Calu3 (cell line): ENCODE measurements around the gene MMP7. TPM values are rescaled to one million over a fixed set of nuclear protein-coding genes. Genes with fewer than 3 reads are reported as not detected.

Source experiments
- BruUV-seq: library from RNA; stranded (reverse); fragments of 400-500 nt; replicated peaks from 2 replicates; lab custom pipeline; 2021; lab: Mats Ljungman, UMichigan
- CTCF ChIA-PET: fragments of 300-600 bp; sonication (Branson Sonifier 250); formaldehyde crosslinking; loops from one replicate; lab custom pipeline; 2022; ENCODE audit warnings: antibody characterized with exemption; lab: Charles Lee
- DNase-seq: peaks from one replicate; pipeline ENCODE4 v3.0.0; 2022
- H3K27ac Mint-ChIP-seq: one replicate; pipeline ENCODE4 v1.8.0; 2022; ENCODE audit warnings: mixed read lengths; ENCODE audit not compliant: unreplicated experiment
- H3K27me3 Mint-ChIP-seq: one replicate; pipeline ENCODE4 v1.8.0; 2022; ENCODE audit warnings: mixed read lengths; ENCODE audit not compliant: unreplicated experiment
- H3K36me3 Mint-ChIP-seq: one replicate; pipeline ENCODE4 v1.8.0; 2022; ENCODE audit warnings: mild to moderate bottlenecking, moderate library complexity, mixed read lengths; ENCODE audit not compliant: insufficient read depth, unreplicated experiment
- H3K4me1 Mint-ChIP-seq: one replicate; pipeline ENCODE4 v1.8.0; 2022; ENCODE audit warnings: mild to moderate bottlenecking, low read depth, mixed read lengths; ENCODE audit not compliant: unreplicated experiment
- H3K4me3 Mint-ChIP-seq: one replicate; pipeline ENCODE4 v1.8.0; 2022; ENCODE audit warnings: mild to moderate bottlenecking, low read depth, moderate library complexity, mixed read lengths; ENCODE audit not compliant: unreplicated experiment
- H3K9me3 Mint-ChIP-seq: one replicate; pipeline ENCODE4 v1.8.0; 2022; ENCODE audit warnings: low read depth, mixed read lengths; ENCODE audit not compliant: unreplicated experiment
- intact Hi-C: fragments of 100-400 bp; cut with micrococcal nuclease; formaldehyde crosslinking; loops from one replicate; pipeline ENCODE4 v1.10.0; 2022; ENCODE audit not compliant: unreplicated experiment
- total RNA-seq: library from RNA; stranded (reverse); gene quantifications from 2 replicates; pipeline ENCODE4 v1.2.3, GENCODE V29; 2022
- TF ChIP-seq, protein P1 (sequence below): fragments of 200-600 bp; IDR thresholded peaks from one replicate; pipeline ENCODE4 v1.8.0; 2022; ENCODE audit warnings: antibody characterized with exemption; ENCODE audit not compliant: unreplicated experiment

Gene MMP7
- total RNA-seq, 1 experiment from 2014 or later, result 171 TPM

- no peaks in the 10 kb centered on the region for H3K36me3 Mint-ChIP-seq
- H3K27me3 Mint-ChIP-seq, result no peaks in the 10 kb centered on the region
- peaks cover 4% of the 10 kb centered on the region for H3K4me1 Mint-ChIP-seq
- CTCF ChIA-PET, result no interaction called here
- no peak overlapping the region for H3K4me3 Mint-ChIP-seq
- TF ChIP-seq, protein P1, sequence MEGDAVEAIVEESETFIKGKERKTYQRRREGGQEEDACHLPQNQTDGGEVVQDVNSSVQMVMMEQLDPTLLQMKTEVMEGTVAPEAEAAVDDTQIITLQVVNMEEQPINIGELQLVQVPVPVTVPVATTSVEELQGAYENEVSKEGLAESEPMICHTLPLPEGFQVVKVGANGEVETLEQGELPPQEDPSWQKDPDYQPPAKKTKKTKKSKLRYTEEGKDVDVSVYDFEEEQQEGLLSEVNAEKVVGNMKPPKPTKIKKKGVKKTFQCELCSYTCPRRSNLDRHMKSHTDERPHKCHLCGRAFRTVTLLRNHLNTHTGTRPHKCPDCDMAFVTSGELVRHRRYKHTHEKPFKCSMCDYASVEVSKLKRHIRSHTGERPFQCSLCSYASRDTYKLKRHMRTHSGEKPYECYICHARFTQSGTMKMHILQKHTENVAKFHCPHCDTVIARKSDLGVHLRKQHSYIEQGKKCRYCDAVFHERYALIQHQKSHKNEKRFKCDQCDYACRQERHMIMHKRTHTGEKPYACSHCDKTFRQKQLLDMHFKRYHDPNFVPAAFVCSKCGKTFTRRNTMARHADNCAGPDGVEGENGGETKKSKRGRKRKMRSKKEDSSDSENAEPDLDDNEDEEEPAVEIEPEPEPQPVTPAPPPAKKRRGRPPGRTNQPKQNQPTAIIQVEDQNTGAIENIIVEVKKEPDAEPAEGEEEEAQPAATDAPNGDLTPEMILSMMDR, result no peak
- no peak for DNase-seq
- no TSS peak for BruUV-seq
- intact Hi-C loops, result no loop called here
- peaks cover 3% of the 10 kb centered on the region for H3K9me3 Mint-ChIP-seq
- H3K27ac Mint-ChIP-seq, result no peak overlapping the region
Measured at GRCh38 chr11:102575012-102575411, 44.5 kb upstream of the MMP7 start.

GRCh38 chr11:102573851-102574250 is 43.3 kb upstream of the MMP7 start:
- intact Hi-C loops, result no loop called here
- BruUV-seq, result no TSS peak
- H3K4me1 Mint-ChIP-seq, result no peaks in the 10 kb centered on the region
- DNase-seq, result no peak
- no peak overlapping the region for H3K27ac Mint-ChIP-seq
- H3K9me3 Mint-ChIP-seq, result peaks cover 8% of the 10 kb centered on the region
- CTCF ChIA-PET, result interaction anchor here (0.6 to 0.7 kb wide), 2 partner anchors 10 to 34 kb away, joined by 3 read pairs; no protein-coding TSS in a partner anchor
- no peaks in the 10 kb centered on the region for H3K36me3 Mint-ChIP-seq
- TF ChIP-seq, protein P1, result no peak
- no peak overlapping the region for H3K4me3 Mint-ChIP-seq
- H3K27me3 Mint-ChIP-seq, result no peaks in the 10 kb centered on the region

GRCh38 chr11:102572554-102573220 is 42.1 kb upstream of the MMP7 start:
- BruUV-seq, result no TSS peak
- intact Hi-C loops, result no loop called here
- H3K36me3 Mint-ChIP-seq, result no peaks in the 10 kb centered on the region
- no peaks in the 10 kb centered on the region for H3K27me3 Mint-ChIP-seq
- H3K4me3 Mint-ChIP-seq, result no peak overlapping the region
- H3K9me3 Mint-ChIP-seq, result peaks cover 8% of the 10 kb centered on the region
- no peak for DNase-seq
- H3K4me1 Mint-ChIP-seq, result no peaks in the 10 kb centered on the region
- CTCF ChIA-PET, result no interaction called here
- no peak overlapping the region for H3K27ac Mint-ChIP-seq
- TF ChIP-seq, protein P1, result no peak

DNA sequence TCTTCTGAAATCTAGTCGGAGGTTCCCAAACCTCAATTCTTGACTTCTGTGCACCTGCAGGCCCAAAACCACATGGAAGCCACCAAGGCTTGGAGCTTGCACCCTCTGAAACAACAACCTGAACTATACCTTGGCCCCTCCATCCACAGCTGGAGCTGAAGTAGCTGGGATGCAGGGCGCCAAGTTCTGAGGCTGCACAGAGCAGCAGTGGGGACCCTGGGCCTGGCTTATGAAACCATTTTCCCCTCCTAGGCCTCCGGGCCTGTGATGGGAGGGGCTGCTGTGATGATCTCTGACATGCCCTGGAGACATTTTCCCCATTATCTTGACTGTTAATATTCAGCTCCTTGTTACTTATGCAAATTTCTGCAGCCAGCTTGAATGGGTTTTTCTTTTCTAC is 38.3 kb upstream of the MMP7 start:
- Mint-ChIP-seq H3K36me3 (no peaks in the 10 kb centered on the region), H3K4me1 (no peaks in the 10 kb centered on the region), H3K27me3 (no peaks in the 10 kb centered on the region), H3K9me3 (peaks cover 8% of the 10 kb centered on the region), H3K27ac (no peak overlapping the region), H3K4me3 (no peak overlapping the region)
- CTCF ChIA-PET, result interaction anchor here (0.5 kb wide), 1 partner anchor 47 kb away, joined by 3 read pairs; no protein-coding TSS in a partner anchor
- no TSS peak for BruUV-seq
- intact Hi-C loops, result no loop called here
- TF ChIP-seq, protein P1, result no peak
- no peak for DNase-seq
